Measurements from ENCODE around the gene SLC36A2. TPM values are rescaled to one million over a fixed set of nuclear protein-coding genes. Genes with fewer than 3 reads are reported as not detected.
A peak's percentile ranks its signal among the peaks of the same experiment; 100 is the strongest.

SLC36A2 gene
- total and polyA plus RNA-seq, 2 donors (not counting 1 experiment from before 2014, with no cell fraction given), result not detected

GRCh38 chr5:151317871-151318270 lies 29.5 kb downstream of the SLC36A2 start:
- Histone ChIP-seq H3K79me2 (ENCODE audit: control insufficient read depth, insufficient read depth, low read length) (no peaks in the 10 kb centered on the region), H4K20me1 (ENCODE audit: control insufficient read depth, extremely low read depth, insufficient read depth, low read length) (no peaks in the 10 kb centered on the region), H3K9me3 (ENCODE audit: control insufficient read depth, insufficient read depth, low read depth, low read length) (no peaks in the 10 kb centered on the region), H3K4me2 (ENCODE audit: extremely low read depth, insufficient read depth, low read length) (no peak overlapping the region), H3K4me1 (ENCODE audit: control insufficient read depth, extremely low read depth, insufficient read depth, low read length) (no peaks in the 10 kb centered on the region), H3K27ac (ENCODE audit: insufficient read depth, low read length) (no peak overlapping the region), H3K36me3 (ENCODE audit: control insufficient read depth, insufficient read depth, low read length) (no peaks in the 10 kb centered on the region), H3K27me3 (ENCODE audit: control insufficient read depth, insufficient read depth, low read length) (no peaks in the 10 kb centered on the region), H3K4me3 (replicated peaks in 1 of 4; ENCODE audit: control extremely low read depth in 1 of 4, insufficient read depth in 1 of 4, low read depth in 3 of 4, low read length in 4 of 4) (no peak overlapping the region), H3K9ac (ENCODE audit: insufficient read depth, low read length) (no peak overlapping the region), H2AFZ (ENCODE audit: low read length) (no peak overlapping the region)
- no peak for TF ChIP-seq EZH2 (IDR thresholded peaks at IDR 0.05; ENCODE audit: low read length, missing control alignments)
- TF ChIP-seq, protein P1, sequence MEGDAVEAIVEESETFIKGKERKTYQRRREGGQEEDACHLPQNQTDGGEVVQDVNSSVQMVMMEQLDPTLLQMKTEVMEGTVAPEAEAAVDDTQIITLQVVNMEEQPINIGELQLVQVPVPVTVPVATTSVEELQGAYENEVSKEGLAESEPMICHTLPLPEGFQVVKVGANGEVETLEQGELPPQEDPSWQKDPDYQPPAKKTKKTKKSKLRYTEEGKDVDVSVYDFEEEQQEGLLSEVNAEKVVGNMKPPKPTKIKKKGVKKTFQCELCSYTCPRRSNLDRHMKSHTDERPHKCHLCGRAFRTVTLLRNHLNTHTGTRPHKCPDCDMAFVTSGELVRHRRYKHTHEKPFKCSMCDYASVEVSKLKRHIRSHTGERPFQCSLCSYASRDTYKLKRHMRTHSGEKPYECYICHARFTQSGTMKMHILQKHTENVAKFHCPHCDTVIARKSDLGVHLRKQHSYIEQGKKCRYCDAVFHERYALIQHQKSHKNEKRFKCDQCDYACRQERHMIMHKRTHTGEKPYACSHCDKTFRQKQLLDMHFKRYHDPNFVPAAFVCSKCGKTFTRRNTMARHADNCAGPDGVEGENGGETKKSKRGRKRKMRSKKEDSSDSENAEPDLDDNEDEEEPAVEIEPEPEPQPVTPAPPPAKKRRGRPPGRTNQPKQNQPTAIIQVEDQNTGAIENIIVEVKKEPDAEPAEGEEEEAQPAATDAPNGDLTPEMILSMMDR (conservative IDR thresholded peaks at IDR 0.05 in 1 of 2, IDR thresholded peaks at IDR 0.05 in 1 of 2; ENCODE audit: low read depth in 1 of 2, low read length in 2 of 2), result no peak
- no peak for DNase-seq (ENCODE audit: low read depth in 2 of 2)

DNA sequence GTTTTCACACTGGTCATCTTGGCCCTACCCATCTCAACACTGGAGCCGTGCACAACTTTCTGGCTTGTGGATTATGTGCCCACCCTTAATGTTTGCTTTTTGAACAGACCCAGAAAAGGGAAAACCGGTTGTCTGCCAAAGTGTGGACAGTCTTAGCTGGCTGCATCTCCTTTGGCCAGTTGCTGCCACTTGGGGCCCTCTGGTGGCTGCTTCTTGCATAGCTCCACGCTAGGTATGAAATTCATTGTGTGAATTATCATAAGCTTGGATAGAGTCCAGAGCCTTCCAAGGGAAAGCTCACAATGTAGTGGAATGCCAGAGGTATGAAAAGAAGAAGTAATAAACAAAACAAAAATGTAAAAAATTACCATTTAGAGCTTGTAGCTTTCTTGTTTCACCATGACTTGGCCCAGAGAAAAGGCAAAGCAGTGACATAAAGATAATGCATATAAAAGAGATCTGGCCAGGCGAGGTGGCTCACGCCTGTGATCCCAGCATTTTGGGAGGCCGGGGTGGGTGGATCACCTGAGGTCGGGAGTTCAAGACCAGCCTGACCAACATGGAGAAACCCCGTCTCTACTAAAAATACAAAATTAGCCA lies 31.3 kb downstream of the SLC36A2 start:
- H3K27me3 ChIP-seq (ENCODE audit: control insufficient read depth, insufficient read depth, low read length), result no peaks in the 10 kb centered on the region
- H3K27ac ChIP-seq (ENCODE audit: insufficient read depth, low read length), result no peak overlapping the region
- H2AFZ ChIP-seq (ENCODE audit: low read length), result no peak overlapping the region
- no peaks in the 10 kb centered on the region for H3K4me1 ChIP-seq (ENCODE audit: control insufficient read depth, extremely low read depth, insufficient read depth, low read length)
- TF ChIP-seq, protein P1 (conservative IDR thresholded peaks at IDR 0.05 in 1 of 2, IDR thresholded peaks at IDR 0.05 in 1 of 2; ENCODE audit: low read depth in 1 of 2, low read length in 2 of 2), result peak; percentile 91 to 98
- no peak for TF ChIP-seq EZH2 (IDR thresholded peaks at IDR 0.05; ENCODE audit: low read length, missing control alignments)
- H3K36me3 ChIP-seq (ENCODE audit: control insufficient read depth, insufficient read depth, low read length), result no peaks in the 10 kb centered on the region
- no peak overlapping the region for H3K9ac ChIP-seq (ENCODE audit: insufficient read depth, low read length)
- no peaks in the 10 kb centered on the region for H3K9me3 ChIP-seq (ENCODE audit: control insufficient read depth, insufficient read depth, low read depth, low read length)
- no peak overlapping the region for H3K4me2 ChIP-seq (ENCODE audit: extremely low read depth, insufficient read depth, low read length)
- DNase-seq (ENCODE audit: low read depth in 2 of 2), result peak; percentile 45 to 65
- no peaks in the 10 kb centered on the region for H4K20me1 ChIP-seq (ENCODE audit: control insufficient read depth, extremely low read depth, insufficient read depth, low read length)
- no peaks in the 10 kb centered on the region for H3K79me2 ChIP-seq (ENCODE audit: control insufficient read depth, insufficient read depth, low read length)
- H3K4me3 ChIP-seq (replicated peaks in 1 of 4; ENCODE audit: control extremely low read depth in 1 of 4, insufficient read depth in 1 of 4, low read depth in 3 of 4, low read length in 4 of 4), result no peak overlapping the region

DNA sequence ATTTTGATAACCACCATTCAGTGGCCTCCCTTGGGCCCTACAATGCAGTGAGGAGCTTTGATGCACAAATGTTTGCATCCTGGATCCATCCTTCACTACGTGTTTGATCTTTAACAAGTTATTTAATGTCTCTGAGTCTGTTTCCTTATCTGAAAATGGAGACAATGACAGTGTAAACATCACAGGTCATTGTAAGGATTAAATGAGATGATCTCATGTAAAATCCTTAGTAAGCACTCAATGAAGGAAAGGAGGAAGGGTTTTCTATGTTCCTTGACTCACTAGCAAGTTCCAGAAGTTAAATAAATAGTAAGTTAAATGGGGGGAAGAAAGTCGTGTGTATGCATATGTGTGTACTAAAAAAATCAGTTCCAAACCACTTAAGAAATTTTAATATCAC lies 34.0 kb downstream of the SLC36A2 start:
- H3K4me1 ChIP-seq (ENCODE audit: control insufficient read depth, extremely low read depth, insufficient read depth, low read length), result no peaks in the 10 kb centered on the region
- no peaks in the 10 kb centered on the region for H3K36me3 ChIP-seq (ENCODE audit: control insufficient read depth, insufficient read depth, low read length)
- H3K79me2 ChIP-seq (ENCODE audit: control insufficient read depth, insufficient read depth, low read length), result no peaks in the 10 kb centered on the region
- no peak overlapping the region for H3K9ac ChIP-seq (ENCODE audit: insufficient read depth, low read length)
- no peaks in the 10 kb centered on the region for H3K27me3 ChIP-seq (ENCODE audit: control insufficient read depth, insufficient read depth, low read length)
- no peaks in the 10 kb centered on the region for H4K20me1 ChIP-seq (ENCODE audit: control insufficient read depth, extremely low read depth, insufficient read depth, low read length)
- no peak for DNase-seq (ENCODE audit: low read depth in 2 of 2)
- TF ChIP-seq, protein P1 (conservative IDR thresholded peaks at IDR 0.05 in 1 of 2, IDR thresholded peaks at IDR 0.05 in 1 of 2; ENCODE audit: low read depth in 1 of 2, low read length in 2 of 2), result no peak
- TF ChIP-seq EZH2 (IDR thresholded peaks at IDR 0.05; ENCODE audit: low read length, missing control alignments), result no peak
- H3K4me3 ChIP-seq (replicated peaks in 1 of 4; ENCODE audit: control extremely low read depth in 1 of 4, insufficient read depth in 1 of 4, low read depth in 3 of 4, low read length in 4 of 4), result no peak overlapping the region
- no peak overlapping the region for H2AFZ ChIP-seq (ENCODE audit: low read length)
- no peaks in the 10 kb centered on the region for H3K9me3 ChIP-seq (ENCODE audit: control insufficient read depth, insufficient read depth, low read depth, low read length)
- no peak overlapping the region for H3K4me2 ChIP-seq (ENCODE audit: extremely low read depth, insufficient read depth, low read length)
- no peak overlapping the region for H3K27ac ChIP-seq (ENCODE audit: insufficient read depth, low read length)
